ENCODE results near the gene GALNTL6.
"Not testable (repeated sequence)": the region's sequence is repeated elsewhere in the genome, so short reads cannot be mapped to it uniquely, and the experiment has no call there.

The GALNTL6 gene

GRCh38 chr4:172688534-172688933 is 875.3 kb downstream of the GALNTL6 start:
- no peak for DNase-seq

GRCh38 chr4:172691552-172691951 is 878.3 kb downstream of the GALNTL6 start:
- no peak for DNase-seq

- no peak for DNase-seq
These were observed 879.5 kb downstream of the GALNTL6 start for GRCh38 chr4:172692701-172693100.

- DNase-seq: no peak
These were observed 885.1 kb downstream of the GALNTL6 start for GRCh38 chr4:172698256-172698655.

GRCh38 chr4:172705565-172705964 is 892.4 kb downstream of the GALNTL6 start:
- DNase-seq: no peak

GRCh38 chr4:172706000-172706399 is 892.8 kb downstream of the GALNTL6 start:
- no peak for DNase-seq

GRCh38 chr4:172707622-172708021 is 894.4 kb downstream of the GALNTL6 start:
- DNase-seq: no peak

- DNase-seq: no peak
These were observed 895.0 kb downstream of the GALNTL6 start for GRCh38 chr4:172708184-172708583.

- DNase-seq: no peak
These were observed 896.2 kb downstream of the GALNTL6 start for GRCh38 chr4:172709376-172709775.

GRCh38 chr4:172716291-172716690 is 903.1 kb downstream of the GALNTL6 start:
- no peak for DNase-seq

GRCh38 chr4:172721659-172722058 is 908.5 kb downstream of the GALNTL6 start:
- DNase-seq: no peak

- DNase-seq: no peak
These were observed 912.4 kb downstream of the GALNTL6 start for GRCh38 chr4:172725581-172725980.

- DNase-seq: no peak
These were observed 912.8 kb downstream of the GALNTL6 start for GRCh38 chr4:172726001-172726423.

GRCh38 chr4:172727631-172728030 is 914.4 kb downstream of the GALNTL6 start:
- DNase-seq: no peak

- DNase-seq: not testable (repeated sequence)
These were observed 920.4 kb downstream of the GALNTL6 start for GRCh38 chr4:172733645-172734044.

GRCh38 chr4:172734555-172734954 is 921.4 kb downstream of the GALNTL6 start:
- no peak for DNase-seq

- no peak for DNase-seq
These were observed 922.8 kb downstream of the GALNTL6 start for GRCh38 chr4:172736046-172736445.

- DNase-seq: no peak
These were observed 927.2 kb downstream of the GALNTL6 start for GRCh38 chr4:172740434-172740833.

GRCh38 chr4:172750910-172751309 is 937.7 kb downstream of the GALNTL6 start:
- DNase-seq: no peak

- DNase-seq: no peak
These were observed 938.3 kb downstream of the GALNTL6 start for GRCh38 chr4:172751550-172751949.

- no peak for DNase-seq
These were observed 945.6 kb downstream of the GALNTL6 start for GRCh38 chr4:172758586-172759340.

GRCh38 chr4:172760512-172760911 is 947.3 kb downstream of the GALNTL6 start:
- no peak for DNase-seq

- DNase-seq: no peak
These were observed 949.7 kb downstream of the GALNTL6 start for GRCh38 chr4:172762895-172763294.

- DNase-seq: no peak
These were observed 957.6 kb downstream of the GALNTL6 start for GRCh38 chr4:172770787-172771186.

- DNase-seq: no peak
These were observed 959.6 kb downstream of the GALNTL6 start for GRCh38 chr4:172772781-172773180.
